ENCODE data around the gene TINCR.
"Not testable (repeated sequence)": the region's sequence is repeated elsewhere in the genome, so short reads cannot be mapped to it uniquely, and the experiment has no call there.

TINCR gene

GRCh38 chr19:5567360-5567969 lies at the start of gene TINCR:
Gene TINCR, minus strand, starts transcription at chr19:5567953.
- DNase-seq (ENCODE audit: low read depth): no peak

GRCh38 chr19:5617080-5617479 lies 49.3 kb upstream of the TINCR start:
- no peak for DNase-seq (ENCODE audit: low read depth)

- no peak for DNase-seq (ENCODE audit: low read depth)
Measured at GRCh38 chr19:5615756-5616327, 48.1 kb upstream of the TINCR start.

GRCh38 chr19:5612891-5613865 lies 45.4 kb upstream of the TINCR start:
- DNase-seq (ENCODE audit: low read depth): no peak

GRCh38 chr19:5609881-5610448 lies 42.2 kb upstream of the TINCR start:
- no peak for DNase-seq (ENCODE audit: low read depth)

- DNase-seq (ENCODE audit: low read depth): not testable (repeated sequence)
Measured at GRCh38 chr19:5608766-5609165, 41.0 kb upstream of the TINCR start.

- no peak for DNase-seq (ENCODE audit: low read depth)
Measured at GRCh38 chr19:5608291-5608690, 40.5 kb upstream of the TINCR start.

- DNase-seq (ENCODE audit: low read depth): no peak
Measured at GRCh38 chr19:5607318-5608275, 39.8 kb upstream of the TINCR start.

GRCh38 chr19:5605362-5605761 lies 37.6 kb upstream of the TINCR start:
- no peak for DNase-seq (ENCODE audit: low read depth)

- DNase-seq (ENCODE audit: low read depth): no peak
Measured at GRCh38 chr19:5603626-5604025, 35.9 kb upstream of the TINCR start.

- DNase-seq (ENCODE audit: low read depth): no peak
Measured at GRCh38 chr19:5600797-5601196, 33.0 kb upstream of the TINCR start.

GRCh38 chr19:5595745-5596144 lies 28.0 kb upstream of the TINCR start:
- DNase-seq (ENCODE audit: low read depth): no peak

- no peak for DNase-seq (ENCODE audit: low read depth)
Measured at GRCh38 chr19:5595129-5595528, 27.4 kb upstream of the TINCR start.

- no peak for DNase-seq (ENCODE audit: low read depth)
Measured at GRCh38 chr19:5594521-5594950, 26.8 kb upstream of the TINCR start.

- no peak for DNase-seq (ENCODE audit: low read depth)
Measured at GRCh38 chr19:5593343-5594255, 25.8 kb upstream of the TINCR start.

GRCh38 chr19:5592531-5593342 lies 25.0 kb upstream of the TINCR start:
- DNase-seq (ENCODE audit: low read depth): no peak

- no peak for DNase-seq (ENCODE audit: low read depth)
Measured at GRCh38 chr19:5591476-5591875, 23.7 kb upstream of the TINCR start.

- DNase-seq (ENCODE audit: low read depth): no peak
Measured at GRCh38 chr19:5590865-5591154, 23.1 kb upstream of the TINCR start.

GRCh38 chr19:5590151-5590864 lies 22.6 kb upstream of the TINCR start:
- DNase-seq (ENCODE audit: low read depth): no peak

Measured in GM04503 (cell line).